Ishikawa (cell line): ENCODE data around the gene MACC1.

Experiments
- CREB1 ChIP-seq: IDR thresholded peaks from 2 replicates; pipeline ENCODE4 v1.6.1; 2012; ENCODE audit warnings: low read depth
- EGR1 ChIP-seq: IDR thresholded peaks from 2 replicates; pipeline ENCODE4 v1.6.1; 2012
- EP300 ChIP-seq: IDR thresholded peaks from 2 replicates; pipeline ENCODE4 v1.6.1; 2012; ENCODE audit warnings: borderline replicate concordance
- NFIC ChIP-seq: IDR thresholded peaks from 2 replicates; pipeline ENCODE4 v1.6.1; 2012
- TAF1 ChIP-seq: IDR thresholded peaks from 2 replicates; pipeline ENCODE4 v1.6.1; 2012; ENCODE audit warnings: low read depth, mild to moderate bottlenecking
- TCF12 ChIP-seq: IDR thresholded peaks from 2 replicates; pipeline ENCODE4 v1.6.1; 2012; ENCODE audit warnings: low read depth
- YY1 ChIP-seq: IDR thresholded peaks from 2 replicates; pipeline ENCODE4 v1.6.1; 2012; ENCODE audit warnings: low read depth
- ZBTB7A ChIP-seq: IDR thresholded peaks from 2 replicates; pipeline ENCODE4 v1.6.1; 2012; ENCODE audit warnings: low read depth
- TF ChIP-seq, protein P1 (sequence below): IDR thresholded peaks from 2 replicates; pipeline ENCODE4 v1.6.1; 2012
- TF ChIP-seq, protein P2 (sequence below): IDR thresholded peaks from 2 replicates; pipeline ENCODE4 v1.6.1; 2012; ENCODE audit warnings: low read depth, mild to moderate bottlenecking

DNA sequence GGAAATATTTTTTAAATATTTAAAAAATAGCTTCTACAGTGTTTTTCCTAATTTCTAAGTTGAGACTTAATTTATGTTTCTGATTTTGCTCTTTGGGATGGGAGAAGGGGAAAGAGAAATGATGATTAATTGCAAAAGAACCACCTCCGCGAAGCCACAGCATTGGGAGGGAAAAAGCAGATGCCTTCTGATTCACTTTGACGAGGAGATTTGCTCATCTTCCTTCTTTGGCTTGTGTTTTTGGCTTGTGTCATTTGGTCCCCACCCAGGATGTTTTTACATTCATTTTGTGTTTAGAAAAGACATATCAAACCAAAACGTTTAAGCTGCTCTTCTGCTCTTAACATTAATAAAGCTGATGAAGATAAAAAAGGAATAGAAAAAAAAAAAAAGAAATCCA is 121.7 kb downstream of the MACC1 start:
- TF ChIP-seq YY1: no peak
- TF ChIP-seq, protein P1, sequence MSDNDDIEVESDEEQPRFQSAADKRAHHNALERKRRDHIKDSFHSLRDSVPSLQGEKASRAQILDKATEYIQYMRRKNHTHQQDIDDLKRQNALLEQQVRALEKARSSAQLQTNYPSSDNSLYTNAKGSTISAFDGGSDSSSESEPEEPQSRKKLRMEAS: no peak
- no peak for TF ChIP-seq CREB1
- TF ChIP-seq NFIC: no peak
- TF ChIP-seq TAF1: no peak
- no peak for TF ChIP-seq EP300
- TF ChIP-seq, protein P2, sequence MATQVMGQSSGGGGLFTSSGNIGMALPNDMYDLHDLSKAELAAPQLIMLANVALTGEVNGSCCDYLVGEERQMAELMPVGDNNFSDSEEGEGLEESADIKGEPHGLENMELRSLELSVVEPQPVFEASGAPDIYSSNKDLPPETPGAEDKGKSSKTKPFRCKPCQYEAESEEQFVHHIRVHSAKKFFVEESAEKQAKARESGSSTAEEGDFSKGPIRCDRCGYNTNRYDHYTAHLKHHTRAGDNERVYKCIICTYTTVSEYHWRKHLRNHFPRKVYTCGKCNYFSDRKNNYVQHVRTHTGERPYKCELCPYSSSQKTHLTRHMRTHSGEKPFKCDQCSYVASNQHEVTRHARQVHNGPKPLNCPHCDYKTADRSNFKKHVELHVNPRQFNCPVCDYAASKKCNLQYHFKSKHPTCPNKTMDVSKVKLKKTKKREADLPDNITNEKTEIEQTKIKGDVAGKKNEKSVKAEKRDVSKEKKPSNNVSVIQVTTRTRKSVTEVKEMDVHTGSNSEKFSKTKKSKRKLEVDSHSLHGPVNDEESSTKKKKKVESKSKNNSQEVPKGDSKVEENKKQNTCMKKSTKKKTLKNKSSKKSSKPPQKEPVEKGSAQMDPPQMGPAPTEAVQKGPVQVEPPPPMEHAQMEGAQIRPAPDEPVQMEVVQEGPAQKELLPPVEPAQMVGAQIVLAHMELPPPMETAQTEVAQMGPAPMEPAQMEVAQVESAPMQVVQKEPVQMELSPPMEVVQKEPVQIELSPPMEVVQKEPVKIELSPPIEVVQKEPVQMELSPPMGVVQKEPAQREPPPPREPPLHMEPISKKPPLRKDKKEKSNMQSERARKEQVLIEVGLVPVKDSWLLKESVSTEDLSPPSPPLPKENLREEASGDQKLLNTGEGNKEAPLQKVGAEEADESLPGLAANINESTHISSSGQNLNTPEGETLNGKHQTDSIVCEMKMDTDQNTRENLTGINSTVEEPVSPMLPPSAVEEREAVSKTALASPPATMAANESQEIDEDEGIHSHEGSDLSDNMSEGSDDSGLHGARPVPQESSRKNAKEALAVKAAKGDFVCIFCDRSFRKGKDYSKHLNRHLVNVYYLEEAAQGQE: no peak
- TF ChIP-seq TCF12: no peak
- TF ChIP-seq EGR1: no peak
- no peak for TF ChIP-seq ZBTB7A
